A673 (cell line): ENCODE data around the gene DSC1. TPM values are rescaled to one million over a fixed set of nuclear protein-coding genes. Genes with fewer than 3 reads are reported as not detected.

Experiments used
- BruUV-seq: library from RNA; stranded (reverse); fragments of 400-500 nt; replicated peaks from 2 replicates; lab custom pipeline; 2021; lab: Mats Ljungman, UMichigan
- CTCF ChIA-PET: fragments of 300-600 bp; sonication (Branson Sonifier 250); formaldehyde crosslinking; loops from one replicate; lab custom pipeline; 2022; ENCODE audit warnings: antibody characterized with exemption; lab: Charles Lee
- POLR2A ChIA-PET: fragments of 300-600 bp; sonication (Branson Sonifier 250); formaldehyde crosslinking; loops from one replicate; lab custom pipeline; 2022; ENCODE audit warnings: antibody characterized with exemption; ENCODE audit not compliant: low non-redundant PET; lab: Charles Lee
- DNase-seq: peaks from one replicate; pipeline ENCODE4 v3.0.0-alpha.2; 2015; ENCODE audit warnings: low spot score
- H3K27ac ChIP-seq: fragments of 200-600 bp; sonication (generic); 2 replicates; pipeline ENCODE4 v1.5.1; 2016; ENCODE audit warnings: mixed run types, low read depth, mild to moderate bottlenecking, mixed read lengths, antibody characterized with exemption, low read length; ENCODE audit not compliant: poor library complexity, severe bottlenecking
- H3K27me3 ChIP-seq: fragments of 200-600 bp; sonication (generic); replicated peaks from 2 replicates; pipeline ENCODE4 v1.6.1; 2017; ENCODE audit warnings: mixed run types, low read depth, mild to moderate bottlenecking, mixed read lengths, antibody characterized with exemption, low read length; ENCODE audit not compliant: insufficient read depth, poor library complexity
- H3K36me3 ChIP-seq: fragments of 200-600 bp; sonication (generic); 2 replicates; pipeline ENCODE4 v1.6.1; 2016; ENCODE audit warnings: mixed run types, mild to moderate bottlenecking, mixed read lengths, antibody characterized with exemption, low read length; ENCODE audit not compliant: insufficient read depth, poor library complexity, severe bottlenecking
- H3K4me1 ChIP-seq: fragments of 200-600 bp; sonication (generic); 2 replicates; pipeline ENCODE4 v1.6.1; 2017; ENCODE audit warnings: mixed run types, mild to moderate bottlenecking, mixed read lengths, antibody characterized with exemption, low read length; ENCODE audit not compliant: insufficient read depth, poor library complexity, severe bottlenecking
- H3K4me3 ChIP-seq: fragments of 200-600 bp; sonication (generic); 2 replicates; pipeline ENCODE4 v1.5.1; 2016; ENCODE audit warnings: low read depth, mixed run types, mild to moderate bottlenecking, mixed read lengths, low read length; ENCODE audit not compliant: poor library complexity, severe bottlenecking
- H3K9me3 ChIP-seq: fragments of 200-600 bp; sonication (generic); 2 replicates; pipeline ENCODE4 v1.6.1; 2016; ENCODE audit warnings: mixed run types, low read depth, mild to moderate bottlenecking, mixed read lengths, antibody characterized with exemption, low read length; ENCODE audit not compliant: poor library complexity, severe bottlenecking
- CTCF ChIP-seq: fragments of 300-800, 200-600 bp; sonication (generic); conservative IDR thresholded peaks from 2 replicates; pipeline ENCODE4 v1.5.1; 2017; ENCODE audit warnings: low read depth, mild to moderate bottlenecking, antibody characterized with exemption, low read length, moderate library complexity, mixed read lengths
- EZH2 ChIP-seq: fragments of 200-600 bp; sonication (generic); IDR thresholded peaks from 2 replicates; pipeline ENCODE4 v1.6.1; 2017; ENCODE audit warnings: borderline replicate concordance, low read depth, mild to moderate bottlenecking, mixed read lengths, antibody characterized with exemption, low read length; ENCODE audit not compliant: poor library complexity, severe bottlenecking
- intact Hi-C: fragments of 100-400 bp; cut with micrococcal nuclease; formaldehyde crosslinking; loops from one replicate; pipeline ENCODE4 v1.10.0; 2022; ENCODE audit not compliant: unreplicated experiment
- total RNA-seq: library from RNA; stranded (reverse); gene quantifications from 2 replicates; pipeline ENCODE4 v1.2.3, GENCODE V29; 2021

The DSC1 gene
- total RNA-seq, 1 experiment from 2014 or later = not detected

- Histone ChIP-seq H3K4me3 (no peak overlapping the region), H3K27ac (no peak overlapping the region), H3K9me3 (no peaks in the 10 kb centered on the region), H3K27me3 (peaks cover 61% of the 10 kb centered on the region), H3K4me1 (no peaks in the 10 kb centered on the region), H3K36me3 (no peaks in the 10 kb centered on the region)
- ChIA-PET POLR2A (no interaction called here), CTCF (no interaction called here)
- no peak for DNase-seq
- TF ChIP-seq CTCF = no peak
- no peak for TF ChIP-seq EZH2
- BruUV-seq = no TSS peak
- intact Hi-C loops = no loop called here
Observed at GRCh38 chr18:31099450-31100230, 63.0 kb downstream of the DSC1 start.

- no peaks in the 10 kb centered on the region for H3K36me3 ChIP-seq
- no TSS peak for BruUV-seq
- H3K4me1 ChIP-seq = no peaks in the 10 kb centered on the region
- H3K9me3 ChIP-seq = no peaks in the 10 kb centered on the region
- ChIA-PET POLR2A (no interaction called here), CTCF (no interaction called here)
- intact Hi-C loops = no loop called here
- no peak for DNase-seq
- H3K27ac ChIP-seq = no peak overlapping the region
- no peak for TF ChIP-seq CTCF
- no peak for TF ChIP-seq EZH2
- H3K27me3 ChIP-seq = peaks cover 53% of the 10 kb centered on the region
- H3K4me3 ChIP-seq = no peak overlapping the region
Observed at GRCh38 chr18:31098878-31099277, 63.8 kb downstream of the DSC1 start.

- no peak for DNase-seq
- Histone ChIP-seq H3K4me1 (no peaks in the 10 kb centered on the region), H3K4me3 (no peak overlapping the region), H3K9me3 (no peaks in the 10 kb centered on the region), H3K27ac (no peak overlapping the region), H3K36me3 (no peaks in the 10 kb centered on the region), H3K27me3 (peaks cover 41% of the 10 kb centered on the region)
- intact Hi-C loops = no loop called here
- CTCF ChIA-PET = no interaction called here
- TF ChIP-seq CTCF = no peak
- TF ChIP-seq EZH2 = no peak
- POLR2A ChIA-PET = no interaction called here
- no TSS peak for BruUV-seq
Observed at GRCh38 chr18:31097666-31098065, 65.0 kb downstream of the DSC1 start.
